GM19193 (cell line): ENCODE data around the gene AGBL5.
A peak's percentile ranks its signal among the peaks of the same experiment; 100 is the strongest.

Source experiments
- POLR2A ChIP-seq: IDR thresholded peaks from 4 replicates; pipeline ENCODE4 v1.6.1; 2011; ENCODE audit not compliant: insufficient read depth, insufficient read length; ENCODE audit errors: extremely low read depth

The AGBL5 gene

DNA sequence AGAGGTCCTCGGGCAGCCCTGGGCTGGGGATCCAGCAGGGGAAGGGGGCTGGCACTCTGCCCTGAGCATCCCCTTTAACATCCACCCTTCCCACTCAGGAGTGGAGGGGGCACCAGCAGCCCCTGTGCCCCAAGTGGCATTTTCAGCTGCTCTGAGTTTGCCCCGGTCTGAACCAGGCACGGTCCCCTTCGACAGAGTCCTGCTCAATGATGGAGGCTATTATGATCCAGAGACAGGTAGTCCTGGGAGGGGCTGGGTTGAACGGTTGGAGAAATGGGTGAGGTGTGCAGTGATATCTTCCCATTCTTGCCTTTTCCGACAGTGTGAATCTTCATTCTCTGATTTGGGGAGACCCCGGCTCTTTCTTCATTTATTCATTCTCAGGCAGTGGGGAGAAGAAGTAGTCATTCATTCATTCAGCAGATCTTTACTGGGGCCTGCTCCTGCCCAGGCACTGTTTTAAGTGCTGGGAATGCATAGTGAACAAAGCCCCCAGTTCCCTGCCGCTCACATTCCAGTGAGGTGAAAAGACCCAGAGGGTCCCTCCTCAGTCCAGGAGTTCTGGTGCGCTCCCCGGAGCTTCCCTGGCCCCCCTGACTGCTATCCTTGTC is 33.7 kb downstream of the AGBL5 start:
- no peak for TF ChIP-seq POLR2A

DNA sequence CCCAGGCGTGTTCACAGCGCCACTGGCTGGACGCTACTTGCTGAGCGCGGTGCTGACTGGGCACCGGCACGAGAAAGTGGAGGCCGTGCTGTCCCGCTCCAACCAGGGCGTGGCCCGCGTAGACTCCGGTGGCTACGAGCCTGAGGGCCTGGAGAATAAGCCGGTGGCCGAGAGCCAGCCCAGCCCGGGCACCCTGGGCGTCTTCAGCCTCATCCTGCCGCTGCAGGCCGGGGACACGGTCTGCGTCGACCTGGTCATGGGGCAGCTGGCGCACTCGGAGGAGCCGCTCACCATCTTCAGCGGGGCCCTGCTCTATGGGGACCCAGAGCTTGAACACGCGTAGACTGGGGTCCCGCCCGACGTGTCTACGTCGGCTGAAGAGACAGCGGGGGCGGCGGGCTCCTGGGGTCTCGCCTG is 34.2 kb downstream of the AGBL5 start:
- TF ChIP-seq POLR2A: no peak

DNA sequence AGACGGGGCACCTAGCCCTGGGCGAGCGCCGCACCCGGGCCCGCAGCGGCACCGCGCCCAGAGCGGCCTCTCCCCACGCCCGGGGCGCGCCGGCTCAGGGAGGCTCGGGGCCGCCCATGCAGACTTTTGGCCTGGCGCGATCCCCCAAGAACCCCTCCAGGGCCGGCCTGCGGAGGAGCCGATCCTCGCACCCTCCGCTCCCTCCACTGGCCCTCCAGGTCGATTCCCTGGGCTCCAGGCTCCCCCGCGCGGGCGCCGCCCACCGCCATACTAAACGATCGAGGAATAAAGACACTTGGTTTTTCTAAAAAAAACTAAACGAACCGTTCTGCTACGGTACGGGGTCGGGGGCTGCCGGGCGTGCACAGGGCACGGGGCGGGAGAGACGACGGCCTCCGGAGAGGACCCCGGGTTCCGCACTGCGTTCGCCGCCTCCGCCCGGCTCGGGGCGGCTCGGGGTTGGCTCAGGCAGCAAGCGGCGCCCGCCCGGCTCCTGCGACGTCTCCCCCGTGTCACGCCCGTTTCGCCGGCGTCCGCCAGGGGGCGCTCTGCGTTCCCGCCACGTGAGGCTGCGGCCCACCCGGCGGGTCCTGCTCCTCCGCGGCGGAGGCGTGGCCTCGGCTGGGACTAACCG is 34.7 kb downstream of the AGBL5 start:
- peak; percentile 61 for TF ChIP-seq POLR2A

DNA sequence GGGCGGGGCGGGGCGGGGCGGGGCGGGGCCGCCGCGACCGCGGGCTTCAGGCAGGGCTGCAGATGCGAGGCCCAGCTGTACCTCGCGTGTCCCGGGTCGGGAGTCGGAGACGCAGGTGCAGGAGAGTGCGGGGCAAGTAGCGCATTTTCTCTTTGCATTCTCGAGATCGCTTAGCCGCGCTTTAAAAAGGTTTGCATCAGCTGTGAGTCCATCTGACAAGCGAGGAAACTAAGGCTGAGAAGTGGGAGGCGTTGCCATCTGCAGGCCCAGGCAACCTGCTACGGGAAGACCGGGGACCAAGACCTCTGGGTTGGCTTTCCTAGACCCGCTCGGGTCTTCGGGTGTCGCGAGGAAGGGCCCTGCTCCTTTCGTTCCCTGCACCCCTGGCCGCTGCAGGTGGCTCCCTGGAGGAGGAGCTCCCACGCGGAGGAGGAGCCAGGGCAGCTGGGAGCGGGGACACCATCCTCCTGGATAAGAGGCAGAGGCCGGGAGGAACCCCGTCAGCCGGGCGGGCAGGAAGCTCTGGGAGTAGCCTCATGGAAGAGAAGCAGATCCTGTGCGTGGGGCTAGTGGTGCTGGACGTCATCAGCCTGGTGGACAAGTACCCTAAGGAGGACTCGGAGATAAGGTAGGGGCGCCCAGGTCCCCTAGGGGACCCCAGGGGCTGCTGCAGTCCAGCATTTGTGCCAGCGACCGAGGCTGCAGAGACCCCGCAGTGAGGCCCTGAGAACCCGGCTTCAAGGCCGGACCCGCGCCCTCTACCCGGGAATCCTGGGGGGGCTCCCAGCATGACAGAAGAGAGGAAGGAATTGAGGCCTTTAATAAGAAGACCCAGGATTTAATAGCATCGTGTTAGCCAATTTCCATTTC is 35.5 kb downstream of the AGBL5 start, which contains the start of gene KHK:
TSS of gene KHK (plus strand) at position 49 of the 870 bp plus-strand sequence. CDS start at position 537, 488 bp downstream.
- peak; percentile 36 for TF ChIP-seq POLR2A

DNA sequence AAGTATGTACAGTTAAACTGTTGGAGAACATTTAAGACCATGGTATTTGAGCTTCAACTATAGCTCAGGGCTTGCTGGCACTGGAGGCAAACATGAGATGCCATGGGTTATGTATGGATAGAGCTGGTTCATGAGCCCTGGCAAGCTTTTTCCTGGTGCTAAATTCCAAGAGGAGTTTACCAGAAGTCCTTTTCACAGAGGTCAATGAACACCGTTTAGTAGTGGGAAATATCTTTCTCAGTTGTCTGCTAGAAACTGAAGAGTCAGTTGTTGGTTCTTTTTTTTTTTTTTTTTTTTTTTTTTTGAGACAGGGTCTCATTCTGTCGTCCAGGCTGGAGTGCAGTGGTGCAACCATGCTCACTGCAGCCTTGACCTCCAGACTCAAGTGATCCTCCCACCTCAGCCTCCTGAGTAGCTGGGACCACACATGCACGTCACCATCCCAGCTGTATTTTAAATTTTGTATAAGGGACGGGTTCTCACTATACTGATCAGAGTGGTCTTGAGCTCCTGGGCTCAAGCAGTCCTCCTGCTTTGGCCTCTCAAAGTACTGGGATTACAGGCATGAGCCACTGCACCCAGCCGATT is 36.4 kb downstream of the AGBL5 start:
- no peak for TF ChIP-seq POLR2A

DNA sequence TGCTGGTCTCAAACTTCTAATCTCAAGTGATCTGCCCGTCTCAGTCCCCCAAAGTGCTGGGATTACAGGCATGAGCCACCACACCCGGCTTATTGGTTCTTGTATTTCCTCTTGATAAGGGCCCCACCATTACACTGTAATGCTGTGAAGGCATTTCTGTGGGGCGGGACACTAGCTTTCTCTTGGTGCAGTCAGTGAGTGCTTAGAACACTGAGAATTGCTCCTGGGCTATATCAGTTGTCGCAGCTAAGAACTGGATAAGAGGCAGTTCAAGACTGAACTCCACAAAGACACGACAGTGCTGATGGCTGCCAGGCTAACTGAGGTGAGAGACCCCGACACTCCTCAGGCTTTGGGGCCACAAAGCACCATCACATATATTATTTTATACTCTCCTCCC is 37.2 kb downstream of the AGBL5 start:
- no peak for TF ChIP-seq POLR2A

DNA sequence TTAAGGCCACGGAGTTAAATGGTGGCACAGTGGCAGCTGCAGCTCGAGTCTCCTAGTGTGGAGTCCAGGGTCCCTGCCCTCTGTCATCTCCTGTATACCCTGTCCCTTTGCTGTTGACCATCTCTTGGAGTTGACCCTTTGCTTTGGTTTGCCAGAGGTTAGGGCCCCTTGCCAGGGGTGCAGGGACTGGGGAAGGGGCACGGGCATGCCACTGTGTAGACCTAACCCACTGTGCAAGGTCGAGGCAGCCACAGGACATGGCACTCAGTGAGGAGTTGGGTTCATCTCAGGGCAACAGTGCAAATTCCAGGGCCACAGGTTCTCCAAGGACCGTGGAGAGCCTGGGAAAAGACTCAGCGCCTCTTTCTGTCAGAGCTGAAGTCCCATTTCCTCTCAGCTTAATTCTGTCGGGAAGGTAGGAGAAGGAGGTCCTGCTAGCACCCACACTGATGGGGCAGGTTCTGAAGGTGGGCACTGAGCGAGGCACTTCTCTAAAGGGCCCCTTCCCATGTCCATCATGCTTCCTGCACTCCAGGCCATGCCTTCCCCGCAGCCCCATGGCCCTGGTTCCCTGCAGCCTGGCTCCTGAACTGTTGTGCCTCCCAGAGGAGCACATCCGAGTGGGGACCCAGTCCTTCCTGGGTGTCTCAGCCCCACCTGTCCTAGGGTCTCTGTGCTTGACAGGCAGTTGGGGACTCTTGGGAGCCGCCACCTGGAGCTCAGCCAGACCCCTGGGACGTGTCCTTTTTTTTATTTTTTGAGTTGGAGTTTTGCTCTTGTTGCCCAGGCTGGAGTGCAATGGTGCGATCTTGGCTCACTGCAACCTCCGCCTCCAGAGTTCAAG is 37.9 kb downstream of the AGBL5 start:
- no peak for TF ChIP-seq POLR2A

DNA sequence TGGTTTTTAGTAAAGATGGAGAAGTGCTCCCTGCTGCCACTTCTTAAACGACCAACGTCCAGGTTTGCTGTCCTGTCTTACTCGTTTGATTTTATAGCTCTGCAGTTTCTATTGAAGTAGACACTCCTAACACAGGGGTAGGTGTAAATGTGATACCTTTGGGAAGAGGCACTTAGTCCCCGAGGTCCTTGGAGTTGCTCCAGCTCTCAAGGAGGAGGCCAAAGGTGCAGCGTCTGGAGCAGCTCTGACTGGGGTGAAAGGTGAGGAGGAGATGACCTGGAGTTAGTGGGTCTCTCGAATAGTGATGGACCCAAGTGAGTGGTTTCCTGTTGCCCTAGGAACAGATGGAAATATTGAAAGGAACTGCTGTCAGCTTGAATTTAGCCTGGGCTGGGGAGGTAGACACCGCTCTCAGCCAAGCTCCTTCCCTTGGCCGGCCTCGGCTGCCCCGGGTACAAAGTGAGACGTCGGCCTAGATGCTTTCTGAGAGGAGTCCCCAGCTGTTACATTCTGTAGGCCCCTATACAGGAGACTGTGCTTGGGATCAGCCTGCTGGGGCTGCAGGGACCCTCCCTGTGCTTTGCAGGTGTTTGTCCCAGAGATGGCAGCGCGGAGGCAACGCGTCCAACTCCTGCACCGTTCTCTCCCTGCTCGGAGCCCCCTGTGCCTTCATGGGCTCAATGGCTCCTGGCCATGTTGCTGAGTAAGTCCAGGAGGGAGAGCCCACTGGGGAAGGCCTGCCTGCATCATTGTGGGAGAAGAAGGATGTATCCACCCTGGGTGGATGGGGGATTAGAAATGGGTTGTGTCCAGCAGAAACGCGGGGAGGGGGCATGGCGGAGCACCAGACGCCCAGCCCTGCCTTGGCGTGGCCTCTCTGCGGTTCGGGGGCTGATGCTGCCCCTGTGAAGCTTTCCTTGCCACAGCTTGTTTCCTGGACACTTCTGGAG is 40.6 kb downstream of the AGBL5 start:
- TF ChIP-seq POLR2A: no peak

DNA sequence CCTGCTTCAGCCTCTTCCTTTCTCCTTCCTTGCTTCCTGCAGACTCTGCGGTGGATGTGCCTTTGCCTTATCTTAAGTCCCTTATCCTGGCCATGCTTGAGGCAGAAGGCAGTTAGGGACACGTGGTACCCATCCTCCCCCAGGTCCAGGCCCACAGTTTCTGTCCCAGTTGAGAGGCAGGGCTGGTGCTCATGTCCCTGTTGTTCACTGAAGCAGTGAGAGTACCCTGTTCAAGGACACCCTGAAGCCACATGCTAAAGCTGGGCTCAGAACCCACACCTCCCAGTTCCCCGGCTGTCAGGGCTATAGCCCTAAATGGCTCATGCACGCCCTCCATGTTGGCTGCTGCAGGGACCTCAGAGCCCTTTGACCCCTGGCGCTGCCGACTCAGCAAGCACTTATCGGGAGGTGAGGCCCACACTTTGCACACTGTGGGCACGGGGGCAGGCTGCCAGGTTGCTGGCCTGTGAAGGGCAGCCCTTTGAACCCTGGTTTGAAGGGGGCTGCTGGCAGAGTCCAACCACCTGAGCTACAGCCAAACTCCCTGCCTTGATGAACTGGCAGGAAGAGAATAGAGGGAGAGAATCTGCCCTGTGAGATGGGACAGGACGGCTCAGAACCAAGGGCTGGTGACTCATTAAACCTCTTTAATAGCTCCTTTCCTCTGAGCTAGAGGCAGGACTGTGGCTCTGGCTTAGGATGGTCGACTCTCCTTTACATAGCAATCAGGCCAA is 41.4 kb downstream of the AGBL5 start:
- no peak for TF ChIP-seq POLR2A

DNA sequence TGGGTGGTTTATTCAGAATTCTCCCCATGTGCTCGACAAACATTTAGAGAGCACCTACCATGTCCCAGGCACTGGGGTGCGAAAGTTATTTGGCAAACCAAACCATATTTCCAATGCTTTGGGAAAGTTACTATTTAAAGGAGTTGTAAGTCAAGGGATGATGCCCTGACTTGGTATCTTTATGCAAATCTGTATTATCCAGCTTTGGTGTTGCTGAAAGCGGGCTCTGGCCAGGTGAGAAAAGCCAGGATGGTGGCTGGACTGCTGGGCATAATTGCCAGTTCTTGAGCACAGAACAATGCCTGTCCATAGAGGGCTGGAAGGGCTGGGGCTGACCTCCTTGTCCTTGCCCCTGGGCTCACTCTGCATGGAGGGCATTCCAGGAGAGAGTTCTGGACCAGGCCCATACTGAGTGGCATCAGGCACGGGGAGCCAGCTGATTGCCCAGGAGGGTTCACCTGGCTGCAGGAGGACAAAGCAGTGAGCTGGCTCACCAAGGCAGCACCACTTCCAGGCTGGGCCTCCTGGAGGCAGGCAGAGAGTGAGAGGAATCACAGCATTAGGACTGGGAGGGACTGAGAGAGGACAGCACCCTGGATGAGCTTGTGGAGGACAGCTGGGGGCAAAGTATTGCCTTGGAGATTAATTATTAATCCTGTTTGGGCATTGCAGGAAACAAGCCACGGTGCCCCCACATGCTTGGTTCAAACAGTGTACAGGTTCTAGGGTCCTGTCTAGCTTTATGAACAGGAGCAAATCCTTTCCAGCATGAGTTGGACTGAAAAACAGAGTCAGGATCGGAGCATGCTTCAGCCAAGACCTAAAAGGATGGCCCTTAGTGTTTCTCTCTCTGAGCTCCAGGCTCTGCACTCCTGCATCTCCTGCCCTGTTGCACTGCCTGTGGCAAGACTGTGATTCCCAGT is 42.2 kb downstream of the AGBL5 start:
- no peak for TF ChIP-seq POLR2A

DNA sequence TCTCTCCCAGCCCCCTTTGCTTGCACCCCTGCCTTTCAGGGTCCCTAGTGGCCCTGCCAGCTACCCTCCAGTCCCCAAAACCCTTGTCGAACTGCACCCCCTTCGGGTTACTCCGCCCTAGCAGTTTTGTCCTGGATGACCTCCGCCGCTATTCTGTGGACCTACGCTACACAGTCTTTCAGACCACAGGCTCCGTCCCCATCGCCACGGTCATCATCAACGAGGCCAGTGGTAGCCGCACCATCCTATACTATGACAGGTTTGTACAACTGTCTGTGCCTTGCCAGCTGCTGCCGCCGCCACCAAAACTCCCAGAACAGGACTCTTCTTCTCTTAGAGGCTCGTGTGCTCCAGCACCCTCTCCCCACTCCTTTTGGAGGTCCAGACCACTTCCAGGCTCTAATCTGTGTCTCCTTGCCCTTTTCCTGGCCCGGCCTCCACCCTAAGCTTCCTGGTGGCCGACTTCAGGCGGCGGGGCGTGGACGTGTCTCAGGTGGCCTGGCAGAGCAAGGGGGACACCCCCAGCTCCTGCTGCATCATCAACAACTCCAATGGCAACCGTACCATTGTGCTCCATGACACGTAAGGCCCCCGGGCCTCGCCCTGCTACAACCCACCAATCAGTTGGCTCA is 43.0 kb downstream of the AGBL5 start:
- no peak for TF ChIP-seq POLR2A

DNA sequence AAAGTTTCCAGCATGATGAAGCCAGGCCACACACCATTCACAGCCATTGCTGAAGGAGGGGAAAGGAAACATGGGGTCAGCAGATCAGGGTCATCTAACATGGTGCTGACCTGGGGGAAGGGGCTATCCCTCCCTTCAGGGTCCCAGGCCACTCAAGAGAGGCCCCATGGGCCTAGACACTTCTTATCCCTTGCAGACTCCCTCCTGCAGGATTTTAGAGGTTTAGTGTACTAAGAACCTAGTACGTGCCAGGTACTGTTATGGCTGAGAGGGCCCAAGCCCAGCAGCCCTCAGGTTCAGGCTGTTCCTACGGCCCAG is 43.9 kb downstream of the AGBL5 start:
- no peak for TF ChIP-seq POLR2A
